Body of pancreas (tissue), 4 donors: Measurements from ENCODE around the gene EIF3L.

Source experiments
- POLR2A ChIP-seq, 3 donors: fragments of 450-650 bp; IDR thresholded peaks; one replicate each; pipeline ENCODE4 v1.6.1; 2016; ENCODE audit warnings: antibody characterized with exemption in 3 of 3, mild to moderate bottlenecking in 2 of 3
- TF ChIP-seq, protein P1 (sequence below), 7 experiments: fragments of 450-650 bp in 4 of 7; fragments of 200-600 bp in 3 of 7; sonication (generic) in 3 of 7; IDR thresholded peaks; one replicate each; pipeline ENCODE4 v1.5.1; 2016 to 2019; ENCODE audit warnings: antibody characterized with exemption in 7 of 7

DNA sequence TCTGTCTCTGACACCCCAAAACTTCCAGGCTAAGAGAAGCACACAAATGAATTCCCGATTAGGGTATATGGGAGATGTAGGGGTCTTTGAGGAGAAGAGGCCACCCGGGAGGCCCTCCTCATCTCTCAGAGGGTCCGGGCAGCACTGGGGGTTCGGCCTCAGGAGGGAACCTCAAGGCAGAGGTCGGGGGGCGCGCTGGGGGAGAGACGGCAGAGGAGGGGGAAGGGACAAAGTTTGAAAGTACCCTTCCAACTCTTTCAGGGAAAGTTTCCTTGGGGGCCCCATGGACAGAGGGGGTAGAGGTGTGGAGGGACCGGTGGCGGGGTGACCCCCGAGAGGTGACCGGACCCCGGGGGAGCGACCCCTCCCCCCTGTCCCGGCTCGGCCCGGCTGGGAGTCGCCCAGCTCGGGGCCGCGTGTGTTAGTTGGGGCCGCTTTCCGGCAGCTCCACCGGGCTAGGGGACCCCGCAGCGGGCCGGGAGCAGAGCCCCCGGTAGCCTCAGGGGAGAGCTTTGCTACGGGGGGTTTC, 44.8 kb upstream of the EIF3L start:
- TF ChIP-seq, protein P1, sequence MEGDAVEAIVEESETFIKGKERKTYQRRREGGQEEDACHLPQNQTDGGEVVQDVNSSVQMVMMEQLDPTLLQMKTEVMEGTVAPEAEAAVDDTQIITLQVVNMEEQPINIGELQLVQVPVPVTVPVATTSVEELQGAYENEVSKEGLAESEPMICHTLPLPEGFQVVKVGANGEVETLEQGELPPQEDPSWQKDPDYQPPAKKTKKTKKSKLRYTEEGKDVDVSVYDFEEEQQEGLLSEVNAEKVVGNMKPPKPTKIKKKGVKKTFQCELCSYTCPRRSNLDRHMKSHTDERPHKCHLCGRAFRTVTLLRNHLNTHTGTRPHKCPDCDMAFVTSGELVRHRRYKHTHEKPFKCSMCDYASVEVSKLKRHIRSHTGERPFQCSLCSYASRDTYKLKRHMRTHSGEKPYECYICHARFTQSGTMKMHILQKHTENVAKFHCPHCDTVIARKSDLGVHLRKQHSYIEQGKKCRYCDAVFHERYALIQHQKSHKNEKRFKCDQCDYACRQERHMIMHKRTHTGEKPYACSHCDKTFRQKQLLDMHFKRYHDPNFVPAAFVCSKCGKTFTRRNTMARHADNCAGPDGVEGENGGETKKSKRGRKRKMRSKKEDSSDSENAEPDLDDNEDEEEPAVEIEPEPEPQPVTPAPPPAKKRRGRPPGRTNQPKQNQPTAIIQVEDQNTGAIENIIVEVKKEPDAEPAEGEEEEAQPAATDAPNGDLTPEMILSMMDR (IDR thresholded peaks at IDR 0.05): no peak
- TF ChIP-seq POLR2A (IDR thresholded peaks at IDR 0.05): no peak
